IPS-NIHi11 (cell line): ENCODE measurements around the gene KRTAP12-3.
"Not testable (repeated sequence)": the region's sequence is repeated elsewhere in the genome, so short reads cannot be mapped to it uniquely, and the experiment has no call there.

Experiments used
- DNase-seq: peaks from one replicate; pipeline ENCODE4 v3.0.0; 2012; ENCODE audit warnings: mixed read lengths, low spot score

The KRTAP12-3 gene

DNA sequence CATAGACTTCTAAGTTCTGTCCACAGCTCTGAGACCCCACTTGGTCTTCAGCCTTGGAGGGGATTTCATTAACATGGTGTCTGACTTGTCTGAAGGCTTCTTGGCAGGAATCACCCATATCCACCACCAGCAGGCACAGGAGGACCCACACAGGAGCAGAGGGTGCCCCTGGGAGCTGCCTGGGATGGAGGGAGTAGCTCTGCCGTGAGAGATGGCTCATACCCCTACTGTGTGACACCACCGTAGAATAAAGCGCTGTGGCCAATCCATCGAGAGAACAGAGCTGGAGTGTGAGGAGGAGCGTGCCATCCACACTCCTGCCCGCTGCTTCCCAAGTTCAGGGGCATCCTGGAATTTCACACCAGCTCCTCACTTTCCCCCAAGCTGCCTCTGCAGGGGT is 27.3 kb downstream of the KRTAP12-3 start:
- not testable (repeated sequence) for DNase-seq

DNA sequence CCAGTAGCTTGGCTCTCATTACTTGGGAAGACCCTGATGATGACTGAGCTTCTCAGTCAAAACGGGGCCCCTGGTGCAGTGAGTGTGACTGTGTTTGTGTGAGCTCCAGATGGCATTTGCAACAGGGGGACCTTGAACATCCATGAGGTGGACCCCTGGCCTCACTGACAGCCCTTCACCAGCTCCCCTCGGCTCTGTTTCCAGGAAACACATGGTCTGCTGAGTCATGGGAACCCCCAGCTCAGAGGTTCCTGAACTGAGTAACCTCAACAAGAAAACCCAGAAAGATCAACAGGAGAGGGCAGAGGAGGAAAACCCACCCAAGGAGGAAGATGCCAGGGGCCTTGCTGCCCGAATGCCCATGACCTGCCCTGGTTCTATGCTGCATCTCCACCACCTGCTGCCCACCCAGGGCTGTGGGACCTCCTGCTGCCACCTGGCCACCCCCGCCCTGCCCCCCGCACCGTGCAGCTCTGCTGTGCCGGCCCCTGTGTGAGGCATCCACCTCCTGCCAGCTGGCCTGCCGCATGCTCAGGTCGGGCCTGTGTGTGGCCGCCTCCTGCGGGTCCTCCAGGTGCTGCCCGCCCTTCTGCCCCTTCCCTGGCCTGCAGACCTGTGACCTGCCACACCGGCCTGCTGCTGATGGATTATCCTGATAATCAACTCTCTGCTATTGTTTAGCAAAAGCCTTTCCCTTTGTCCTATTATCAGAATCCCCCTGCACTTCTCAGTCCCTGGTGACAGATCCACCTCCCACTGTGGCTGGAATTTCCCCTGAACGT is 28.5 kb downstream of the KRTAP12-3 start:
- DNase-seq, result no peak

- no peak for DNase-seq
Observed at GRCh38 chr21:44686843-44687561, 29.3 kb downstream of the KRTAP12-3 start.

- no peak for DNase-seq
Observed at GRCh38 chr21:44687671-44688070, 29.9 kb downstream of the KRTAP12-3 start.

- not testable (repeated sequence) for DNase-seq
Observed at GRCh38 chr21:44689740-44690139, 32.0 kb downstream of the KRTAP12-3 start.

DNA sequence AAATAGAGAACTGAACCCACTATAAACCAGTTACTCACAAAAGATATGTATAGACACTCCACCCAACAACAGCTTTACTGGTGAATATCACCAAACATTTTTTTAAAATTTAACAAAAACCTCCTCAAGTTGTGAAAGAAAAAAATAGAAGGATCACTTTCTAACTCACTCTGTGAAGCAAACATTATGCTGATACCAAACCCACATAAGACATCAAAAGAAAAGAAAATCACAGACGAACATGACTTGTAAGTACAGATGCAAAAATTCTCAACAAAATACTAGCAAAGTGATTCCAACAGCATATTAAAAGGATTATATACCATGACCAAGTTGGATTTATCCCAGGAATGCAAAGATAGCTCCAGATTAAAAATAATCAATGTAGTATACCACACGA is 34.0 kb downstream of the KRTAP12-3 start:
- no peak for DNase-seq

DNA sequence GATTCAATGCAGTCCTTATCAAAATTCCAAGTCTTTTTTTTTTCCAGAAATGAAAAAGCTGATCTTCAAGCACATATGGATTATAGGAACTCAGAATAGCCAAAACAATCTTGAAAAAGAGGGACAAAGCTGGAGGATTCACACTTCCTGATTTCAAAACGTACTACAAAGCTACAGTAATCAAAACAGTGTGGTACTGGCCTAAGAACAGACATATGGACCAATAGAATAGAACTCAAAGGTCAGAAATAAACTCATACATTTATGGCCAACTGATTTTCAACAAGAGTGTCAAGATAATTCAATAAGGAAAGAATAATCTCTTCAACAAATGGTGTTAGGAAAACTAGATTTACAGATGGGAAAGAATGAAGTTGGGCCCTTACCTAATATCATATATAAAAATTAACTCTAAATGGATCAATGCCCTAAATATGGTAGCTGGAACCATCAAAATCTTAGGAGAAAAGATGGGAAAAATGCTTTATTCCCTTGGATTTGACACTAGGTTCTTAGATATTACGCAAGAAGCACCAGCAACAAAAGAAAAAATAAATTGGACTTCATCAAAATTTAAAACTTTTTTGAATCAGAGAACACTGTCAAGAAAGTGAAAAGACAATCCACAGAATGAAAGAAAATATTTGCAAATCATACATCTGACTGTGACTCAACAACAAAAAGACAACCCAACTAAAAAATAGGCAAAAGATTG is 35.2 kb downstream of the KRTAP12-3 start:
- no peak for DNase-seq

GRCh38 chr21:44694776-44695175 is 37.0 kb downstream of the KRTAP12-3 start:
- DNase-seq, result no peak

GRCh38 chr21:44695184-44695583 is 37.5 kb downstream of the KRTAP12-3 start:
- no peak for DNase-seq

- DNase-seq, result no peak
Observed at GRCh38 chr21:44695641-44696040, 37.9 kb downstream of the KRTAP12-3 start.

GRCh38 chr21:44696572-44696971 is 38.8 kb downstream of the KRTAP12-3 start:
- no peak for DNase-seq

- DNase-seq, result not testable (repeated sequence)
Observed at GRCh38 chr21:44697172-44697810, 39.6 kb downstream of the KRTAP12-3 start, which contains the start of gene KRTAP10-12. KRTAP10-12 (plus strand) TSS chr21:44697172; CDS start chr21:44697202, 30 bp downstream.

DNA sequence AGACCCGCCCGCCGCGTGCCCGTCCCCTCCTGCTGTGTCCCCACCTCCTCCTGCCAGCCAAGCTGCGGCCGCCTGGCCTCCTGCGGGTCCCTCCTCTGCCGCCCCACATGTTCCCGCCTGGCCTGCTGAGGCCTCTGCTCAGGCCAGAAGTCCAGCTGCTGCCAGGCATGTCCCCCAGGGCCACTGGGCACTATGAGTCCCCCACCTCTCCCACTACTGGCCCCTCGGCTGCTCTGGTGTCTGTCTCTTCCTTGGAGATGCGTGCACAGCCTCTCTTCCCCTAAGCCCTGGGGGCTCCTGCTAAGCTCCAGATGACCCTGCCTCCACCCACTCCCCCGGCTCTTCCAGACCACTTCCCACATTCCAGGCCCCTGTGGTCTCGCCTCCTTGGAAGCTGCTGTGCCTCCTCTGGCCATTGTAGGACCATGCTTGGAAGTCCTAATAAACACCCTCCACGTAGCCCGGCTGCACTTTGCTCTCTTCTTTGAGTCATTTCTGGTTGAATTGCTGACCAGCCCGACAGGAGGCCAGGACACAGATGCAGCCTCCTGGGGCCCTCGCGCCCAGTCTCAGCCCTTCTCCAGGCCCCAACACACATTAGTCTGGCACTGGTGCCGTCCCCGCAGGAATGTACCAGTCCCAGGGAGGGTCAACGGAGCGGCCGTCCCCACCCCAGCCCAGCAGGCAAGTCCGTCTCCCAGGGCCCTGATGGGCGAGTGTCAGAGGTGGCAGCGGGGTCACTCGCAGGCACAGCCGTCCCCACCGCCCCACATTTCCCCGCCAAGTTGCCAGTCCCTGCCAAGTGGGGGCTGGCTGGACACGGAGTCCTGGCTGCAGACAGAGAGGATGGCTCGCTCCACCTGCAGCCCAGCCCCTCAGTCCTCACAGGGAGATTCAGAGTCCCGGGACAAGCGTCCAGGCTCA is 40.3 kb downstream of the KRTAP12-3 start:
- peak; percentile 69 for DNase-seq

GRCh38 chr21:44699502-44700001 is 41.8 kb downstream of the KRTAP12-3 start:
- DNase-seq, result no peak

GRCh38 chr21:44700101-44701022 is 42.6 kb downstream of the KRTAP12-3 start:
- DNase-seq, result no peak

DNA sequence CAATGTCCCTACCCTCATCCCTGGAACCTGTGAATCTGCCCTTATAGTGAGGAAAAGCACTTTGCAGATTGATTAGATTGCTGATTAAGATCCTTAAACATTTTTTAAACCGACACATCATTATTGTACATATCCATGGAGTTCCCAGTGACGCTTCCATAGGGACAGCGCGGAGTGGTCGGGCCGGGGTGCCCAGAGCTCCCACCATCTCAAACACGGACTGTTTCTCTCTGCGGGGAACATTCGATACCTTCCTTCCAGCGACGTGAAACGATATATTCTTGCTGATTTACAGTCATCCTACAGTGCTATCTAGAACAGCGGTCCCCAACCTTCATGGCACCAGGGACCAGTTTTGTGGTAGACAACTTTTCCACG is 43.3 kb downstream of the KRTAP12-3 start:
- no peak for DNase-seq

DNA sequence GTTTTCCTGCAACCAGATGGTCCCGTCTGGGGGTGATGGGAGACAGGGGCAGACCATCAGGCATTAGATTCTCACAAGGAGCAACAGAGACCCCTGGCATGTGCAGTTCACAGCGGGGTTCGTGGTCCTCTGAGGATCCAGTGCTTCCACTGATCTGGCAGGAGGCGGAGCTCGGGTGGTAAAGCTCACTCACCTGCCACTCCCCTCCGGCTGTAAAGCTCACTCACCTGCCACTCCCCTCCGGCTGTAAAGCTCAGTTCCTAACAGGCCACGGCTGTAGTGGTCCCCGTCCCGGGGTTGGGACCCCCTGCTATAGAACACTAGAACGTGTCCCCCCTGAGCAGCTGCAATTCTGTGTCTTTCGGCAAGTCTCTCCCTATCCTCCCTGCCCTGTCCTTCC is 43.8 kb downstream of the KRTAP12-3 start:
- no peak for DNase-seq

- no peak for DNase-seq
Observed at GRCh38 chr21:44702111-44702972, 44.6 kb downstream of the KRTAP12-3 start.
